K562 (cell line): ENCODE measurements around the gene CNR1. TPM values are rescaled to one million over a fixed set of nuclear protein-coding genes. Genes with fewer than 3 reads are reported as not detected.

Experiments used
- BRF1 ChIP-seq: IDR thresholded peaks from 3 replicates; pipeline ENCODE4 v1.6.1; 2011; ENCODE audit warnings: borderline replicate concordance, mild to moderate bottlenecking; ENCODE audit not compliant: insufficient read length; ENCODE audit errors: extremely low read depth
- CBX2 ChIP-seq: fragments of 200-600 bp; sonication (generic); IDR thresholded peaks from one replicate; pipeline ENCODE4 v1.6.1; 2012; ENCODE audit warnings: mild to moderate bottlenecking, low read length, inconsistent platforms; ENCODE audit not compliant: insufficient read depth, poor library complexity, severe bottlenecking
- GATA2 ChIP-seq: sonication (generic); formaldehyde crosslinking; IDR thresholded peaks from 2 replicates; pipeline ENCODE4 v1.4.0; 2020; ENCODE audit warnings: mild to moderate bottlenecking, missing genetic modification reagents
- OTX1 ChIP-seq: fragments of 450-650 bp; formaldehyde crosslinking; IDR thresholded peaks from 2 replicates; pipeline ENCODE4 v1.4.0; 2022; ENCODE audit warnings: mild to moderate bottlenecking
- PHB2 ChIP-seq: fragments of 450-650 bp; IDR thresholded peaks from 2 replicates; pipeline ENCODE4 v1.6.1; 2017; ENCODE audit warnings: low read depth
- SPI1 ChIP-seq: IDR thresholded peaks from 2 replicates; pipeline ENCODE4 v1.6.1; 2011; ENCODE audit warnings: low read depth, low read length, control low read depth, borderline replicate concordance
- SUPT5H ChIP-seq: fragments of 450-650 bp; IDR thresholded peaks from 2 replicates; pipeline ENCODE4 v1.6.1; 2016
- TAF9B ChIP-seq: fragments of 450-650 bp; IDR thresholded peaks from 2 replicates; pipeline ENCODE4 v1.6.1; 2018; ENCODE audit warnings: mild to moderate bottlenecking; ENCODE audit not compliant: partially characterized antibody
- ZNF232 ChIP-seq: sonication (generic); formaldehyde crosslinking; IDR thresholded peaks from 2 replicates; pipeline ENCODE4 v1.8.0; 2022; ENCODE audit warnings: mild to moderate bottlenecking, missing genetic modification reagents
- ZNF507 ChIP-seq: conservative IDR thresholded peaks from 2 replicates; pipeline ENCODE4 v1.6.1; 2017; ENCODE audit warnings: missing genetic modification characterization, missing compliant biosample characterization
- ZNF551 ChIP-seq: fragments of 250-450 bp; sonication (Bioruptor Pico); IDR thresholded peaks from 2 replicates; pipeline ENCODE4 v1.5.0; 2021; ENCODE audit warnings: mild to moderate bottlenecking, moderate library complexity
- polyA plus RNA-seq, 8 experiments: library from polyadenylated mRNA; depleted of rRNA in 4 of 8; stranded (reverse) in 5 of 8; unstranded in 3 of 8; fragments of >200 nt; fragmentation: Nextera tagmentation in 2 of 8; fragmentation: Illumina TruSeq in 1 of 8; extraction: Ambion mirVana in 2 of 8; extraction: Trizol in 1 of 8; gene quantifications; 2 replicates each; pipeline versions ENCODE4 v1.2.1 to v1.2.3, GENCODE V29; 2011 to 2014; ENCODE audit warnings: inconsistent platforms in 1 of 8, missing spikeins in 1 of 8
- total RNA-seq, 7 experiments: library from RNA; depleted of rRNA in 6 of 7; stranded (reverse); fragments of >200 nt in 6 of 7; fragmentation: Illumina TruSeq in 2 of 7; extraction: Trizol in 2 of 7; gene quantifications; 2 replicates each; pipeline versions ENCODE4 v1.2.1 to v1.2.3, GENCODE V29; 2011 to 2021; ENCODE audit warnings: low replicate concordance in 1 of 7
- TF ChIP-seq, protein P1 (sequence below): fragments of 250-450 bp; sonication (Bioruptor Pico); IDR thresholded peaks from 2 replicates; pipeline ENCODE4 v1.8.0; 2022; ENCODE audit warnings: moderate library complexity, mild to moderate bottlenecking, inconsistent platforms
- TF ChIP-seq, protein P2 (sequence below): sonication (generic); formaldehyde crosslinking; IDR thresholded peaks from 2 replicates; pipeline ENCODE4 v1.8.1; 2022; ENCODE audit warnings: missing genetic modification reagents
- TF ChIP-seq, protein P3 (sequence below): sonication (generic); formaldehyde crosslinking; IDR thresholded peaks from 2 replicates; pipeline ENCODE4 v1.5.0; 2020; ENCODE audit warnings: missing genetic modification reagents
- TF ChIP-seq, protein P4 (sequence below), 2 experiments: fragments of 450-650 bp in 1 of 2; IDR thresholded peaks; 2 replicates each; pipeline ENCODE4 v1.6.1; 2011 to 2017; ENCODE audit warnings: low read depth in 2 of 2, antibody characterized with exemption in 1 of 2, borderline replicate concordance in 1 of 2, low read length in 1 of 2, mild to moderate bottlenecking in 1 of 2, mixed read lengths in 1 of 2; ENCODE audit not compliant: control insufficient read depth in 1 of 2
- TF ChIP-seq, protein P5 (sequence below), 3 experiments: fragments of 200-800 bp in 1 of 3; fragments of 250-450 bp in 1 of 3; fragments of 450-650 bp in 1 of 3; sonication (Bioruptor Pico) in 1 of 3; sonication (Bioruptor generic) in 1 of 3; formaldehyde crosslinking in 1 of 3; IDR thresholded peaks; 2 replicates each; pipeline versions ENCODE4 v1.6.1 to v1.8.0; 2016 to 2022; ENCODE audit warnings: mild to moderate bottlenecking in 2 of 3, missing genetic modification characterization in 2 of 3, missing compliant biosample characterization in 1 of 3, moderate library complexity in 1 of 3
- TF ChIP-seq, protein P6 (sequence below): fragments of 450-650 bp; formaldehyde crosslinking; IDR thresholded peaks from 2 replicates; pipeline ENCODE4 v1.4.0; 2022; ENCODE audit warnings: missing genetic modification characterization

Gene CNR1
- total and polyA plus RNA-seq, 9 of the 15 experiments (the other 6 are each of a cell fraction or from before 2014, with no cell fraction given), result 0.50 to 1.9 (median 1.2) TPM; not detected in 1

DNA sequence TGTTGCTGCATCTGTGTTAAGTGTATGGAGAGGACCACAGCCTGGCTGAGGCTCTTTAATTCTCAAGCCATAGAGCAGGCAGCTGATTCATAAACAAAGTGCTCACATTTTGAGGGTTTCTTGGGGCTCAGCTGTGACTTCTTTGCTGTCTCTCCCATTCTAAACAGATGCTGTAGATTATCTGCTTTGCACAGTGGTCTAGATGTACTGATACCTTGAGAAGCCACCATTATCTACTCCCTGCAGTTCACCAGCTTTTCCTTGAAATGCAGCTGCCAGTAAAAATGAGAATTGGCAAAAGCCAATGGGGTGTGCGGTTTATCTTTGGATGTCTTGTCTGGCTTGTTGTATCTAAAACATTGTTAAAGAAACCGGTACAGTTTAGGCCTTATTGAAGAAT, 5.2 kb upstream of the CNR1 start (continued):
- TF ChIP-seq SPI1, result no peak
- TF ChIP-seq, protein P1, sequence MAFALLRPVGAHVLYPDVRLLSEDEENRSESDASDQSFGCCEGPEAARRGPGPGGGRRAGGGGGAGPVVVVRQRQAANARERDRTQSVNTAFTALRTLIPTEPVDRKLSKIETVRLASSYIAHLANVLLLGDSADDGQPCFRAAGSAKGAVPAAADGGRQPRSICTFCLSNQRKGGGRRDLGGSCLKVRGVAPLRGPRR (CRISPR knock-in tag), result no peak
- no peak for TF ChIP-seq SUPT5H
- TF ChIP-seq OTX1 (CRISPR knock-in tag), result no peak
- no peak for TF ChIP-seq CBX2
- TF ChIP-seq, protein P2, sequence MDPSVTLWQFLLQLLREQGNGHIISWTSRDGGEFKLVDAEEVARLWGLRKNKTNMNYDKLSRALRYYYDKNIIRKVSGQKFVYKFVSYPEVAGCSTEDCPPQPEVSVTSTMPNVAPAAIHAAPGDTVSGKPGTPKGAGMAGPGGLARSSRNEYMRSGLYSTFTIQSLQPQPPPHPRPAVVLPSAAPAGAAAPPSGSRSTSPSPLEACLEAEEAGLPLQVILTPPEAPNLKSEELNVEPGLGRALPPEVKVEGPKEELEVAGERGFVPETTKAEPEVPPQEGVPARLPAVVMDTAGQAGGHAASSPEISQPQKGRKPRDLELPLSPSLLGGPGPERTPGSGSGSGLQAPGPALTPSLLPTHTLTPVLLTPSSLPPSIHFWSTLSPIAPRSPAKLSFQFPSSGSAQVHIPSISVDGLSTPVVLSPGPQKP, result no peak
- TF ChIP-seq ZNF507, result no peak
- TF ChIP-seq, protein P3, sequence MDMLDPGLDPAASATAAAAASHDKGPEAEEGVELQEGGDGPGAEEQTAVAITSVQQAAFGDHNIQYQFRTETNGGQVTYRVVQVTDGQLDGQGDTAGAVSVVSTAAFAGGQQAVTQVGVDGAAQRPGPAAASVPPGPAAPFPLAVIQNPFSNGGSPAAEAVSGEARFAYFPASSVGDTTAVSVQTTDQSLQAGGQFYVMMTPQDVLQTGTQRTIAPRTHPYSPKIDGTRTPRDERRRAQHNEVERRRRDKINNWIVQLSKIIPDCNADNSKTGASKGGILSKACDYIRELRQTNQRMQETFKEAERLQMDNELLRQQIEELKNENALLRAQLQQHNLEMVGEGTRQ, result no peak
- TF ChIP-seq ZNF232, result no peak
- TF ChIP-seq BRF1, result no peak
- no peak for TF ChIP-seq GATA2 (CRISPR knock-in tag)
- no peak for TF ChIP-seq TAF9B
- TF ChIP-seq, protein P4, sequence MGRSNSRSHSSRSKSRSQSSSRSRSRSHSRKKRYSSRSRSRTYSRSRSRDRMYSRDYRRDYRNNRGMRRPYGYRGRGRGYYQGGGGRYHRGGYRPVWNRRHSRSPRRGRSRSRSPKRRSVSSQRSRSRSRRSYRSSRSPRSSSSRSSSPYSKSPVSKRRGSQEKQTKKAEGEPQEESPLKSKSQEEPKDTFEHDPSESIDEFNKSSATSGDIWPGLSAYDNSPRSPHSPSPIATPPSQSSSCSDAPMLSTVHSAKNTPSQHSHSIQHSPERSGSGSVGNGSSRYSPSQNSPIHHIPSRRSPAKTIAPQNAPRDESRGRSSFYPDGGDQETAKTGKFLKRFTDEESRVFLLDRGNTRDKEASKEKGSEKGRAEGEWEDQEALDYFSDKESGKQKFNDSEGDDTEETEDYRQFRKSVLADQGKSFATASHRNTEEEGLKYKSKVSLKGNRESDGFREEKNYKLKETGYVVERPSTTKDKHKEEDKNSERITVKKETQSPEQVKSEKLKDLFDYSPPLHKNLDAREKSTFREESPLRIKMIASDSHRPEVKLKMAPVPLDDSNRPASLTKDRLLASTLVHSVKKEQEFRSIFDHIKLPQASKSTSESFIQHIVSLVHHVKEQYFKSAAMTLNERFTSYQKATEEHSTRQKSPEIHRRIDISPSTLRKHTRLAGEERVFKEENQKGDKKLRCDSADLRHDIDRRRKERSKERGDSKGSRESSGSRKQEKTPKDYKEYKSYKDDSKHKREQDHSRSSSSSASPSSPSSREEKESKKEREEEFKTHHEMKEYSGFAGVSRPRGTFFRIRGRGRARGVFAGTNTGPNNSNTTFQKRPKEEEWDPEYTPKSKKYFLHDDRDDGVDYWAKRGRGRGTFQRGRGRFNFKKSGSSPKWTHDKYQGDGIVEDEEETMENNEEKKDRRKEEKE (IDR thresholded peaks at IDR 0.05; ENCODE audit: borderline replicate concordance in 1 of 2, control insufficient read depth in 1 of 2, low read depth in 2 of 2, low read length in 1 of 2), result no peak
- TF ChIP-seq, protein P5, sequence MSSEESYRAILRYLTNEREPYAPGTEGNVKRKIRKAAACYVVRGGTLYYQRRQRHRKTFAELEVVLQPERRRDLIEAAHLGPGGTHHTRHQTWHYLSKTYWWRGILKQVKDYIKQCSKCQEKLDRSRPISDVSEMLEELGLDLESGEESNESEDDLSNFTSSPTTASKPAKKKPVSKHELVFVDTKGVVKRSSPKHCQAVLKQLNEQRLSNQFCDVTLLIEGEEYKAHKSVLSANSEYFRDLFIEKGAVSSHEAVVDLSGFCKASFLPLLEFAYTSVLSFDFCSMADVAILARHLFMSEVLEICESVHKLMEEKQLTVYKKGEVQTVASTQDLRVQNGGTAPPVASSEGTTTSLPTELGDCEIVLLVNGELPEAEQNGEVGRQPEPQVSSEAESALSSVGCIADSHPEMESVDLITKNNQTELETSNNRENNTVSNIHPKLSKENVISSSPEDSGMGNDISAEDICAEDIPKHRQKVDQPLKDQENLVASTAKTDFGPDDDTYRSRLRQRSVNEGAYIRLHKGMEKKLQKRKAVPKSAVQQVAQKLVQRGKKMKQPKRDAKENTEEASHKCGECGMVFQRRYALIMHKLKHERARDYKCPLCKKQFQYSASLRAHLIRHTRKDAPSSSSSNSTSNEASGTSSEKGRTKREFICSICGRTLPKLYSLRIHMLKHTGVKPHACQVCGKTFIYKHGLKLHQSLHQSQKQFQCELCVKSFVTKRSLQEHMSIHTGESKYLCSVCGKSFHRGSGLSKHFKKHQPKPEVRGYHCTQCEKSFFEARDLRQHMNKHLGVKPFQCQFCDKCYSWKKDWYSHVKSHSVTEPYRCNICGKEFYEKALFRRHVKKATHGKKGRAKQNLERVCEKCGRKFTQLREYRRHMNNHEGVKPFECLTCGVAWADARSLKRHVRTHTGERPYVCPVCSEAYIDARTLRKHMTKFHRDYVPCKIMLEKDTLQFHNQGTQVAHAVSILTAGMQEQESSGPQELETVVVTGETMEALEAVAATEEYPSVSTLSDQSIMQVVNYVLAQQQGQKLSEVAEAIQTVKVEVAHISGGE (CRISPR knock-in tag; IDR thresholded peaks at IDR 0.05), result no peak
- TF ChIP-seq PHB2, result no peak
- TF ChIP-seq ZNF551 (CRISPR knock-in tag), result no peak
- TF ChIP-seq, protein P6, sequence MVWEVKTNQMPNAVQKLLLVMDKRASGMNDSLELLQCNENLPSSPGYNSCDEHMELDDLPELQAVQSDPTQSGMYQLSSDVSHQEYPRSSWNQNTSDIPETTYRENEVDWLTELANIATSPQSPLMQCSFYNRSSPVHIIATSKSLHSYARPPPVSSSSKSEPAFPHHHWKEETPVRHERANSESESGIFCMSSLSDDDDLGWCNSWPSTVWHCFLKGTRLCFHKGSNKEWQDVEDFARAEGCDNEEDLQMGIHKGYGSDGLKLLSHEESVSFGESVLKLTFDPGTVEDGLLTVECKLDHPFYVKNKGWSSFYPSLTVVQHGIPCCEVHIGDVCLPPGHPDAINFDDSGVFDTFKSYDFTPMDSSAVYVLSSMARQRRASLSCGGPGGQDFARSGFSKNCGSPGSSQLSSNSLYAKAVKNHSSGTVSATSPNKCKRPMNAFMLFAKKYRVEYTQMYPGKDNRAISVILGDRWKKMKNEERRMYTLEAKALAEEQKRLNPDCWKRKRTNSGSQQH (CRISPR knock-in tag), result no peak
